HG02610 (cell line): ENCODE results near the gene TCL1A.
A peak's percentile ranks its signal among the peaks of the same experiment; 100 is the strongest.
"Not testable (repeated sequence)": the region's sequence is repeated elsewhere in the genome, so short reads cannot be mapped to it uniquely, and the experiment has no call there.

Experiments
- ATAC-seq: cut with Tn5 transposase; IDR thresholded peaks from one replicate; pipeline ENCODE4 v1.9.1; 2021; ENCODE audit warnings: mild to moderate bottlenecking, moderate library complexity; ENCODE audit not compliant: unreplicated experiment

Gene TCL1A

GRCh38 chr14:95679148-95679815 lies 34.6 kb downstream of the TCL1A start:
- no peak for ATAC-seq

GRCh38 chr14:95677179-95677835 lies 36.6 kb downstream of the TCL1A start:
- no peak for ATAC-seq

DNA sequence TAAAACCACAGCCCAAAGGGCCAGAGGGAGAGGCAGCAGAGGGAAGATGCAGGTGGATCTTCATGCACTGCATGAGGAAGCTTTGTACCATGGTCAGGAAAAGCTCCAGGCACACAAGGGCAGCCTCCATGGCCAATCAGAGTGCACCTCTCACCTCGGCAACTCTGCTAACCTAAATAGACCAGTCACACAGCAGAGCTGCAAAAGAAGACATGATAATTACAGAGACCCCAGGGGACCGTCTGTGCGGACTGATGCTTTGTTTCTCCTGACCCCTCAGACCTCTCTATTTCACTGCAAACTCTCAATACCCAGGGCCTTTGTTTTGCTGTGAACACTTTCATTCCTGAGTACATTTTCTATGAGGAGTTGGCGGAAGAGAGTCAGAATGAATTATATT lies 38.4 kb downstream of the TCL1A start:
- ATAC-seq = no peak

- ATAC-seq = no peak
Measured at GRCh38 chr14:95674613-95675012, 39.3 kb downstream of the TCL1A start.

DNA sequence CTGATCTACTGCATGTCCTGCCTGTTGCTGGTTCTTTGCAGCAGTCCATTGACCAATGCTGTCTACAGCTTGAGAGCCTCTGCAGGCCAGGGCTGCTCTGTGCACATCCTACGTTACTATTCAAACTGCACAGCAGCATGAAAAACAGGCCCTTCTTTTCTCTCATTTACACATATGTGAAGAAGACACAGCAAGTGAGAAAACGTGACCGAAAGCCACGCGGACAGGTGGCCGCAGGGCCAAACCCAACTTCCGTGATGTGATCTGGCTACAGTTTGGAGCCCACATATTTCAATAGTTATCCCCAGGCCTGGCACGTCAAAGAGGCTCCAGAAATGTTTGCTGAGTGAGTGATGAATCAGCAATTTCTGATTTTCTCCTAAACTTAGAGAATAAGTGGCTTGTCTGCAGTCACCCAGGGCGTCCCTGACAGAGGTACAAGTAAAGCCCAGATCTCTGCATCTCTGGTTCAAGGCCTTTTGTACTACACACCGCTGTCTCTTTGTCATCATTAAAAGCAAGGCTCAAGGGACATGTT lies 45.6 kb downstream of the TCL1A start:
- no peak for ATAC-seq

DNA sequence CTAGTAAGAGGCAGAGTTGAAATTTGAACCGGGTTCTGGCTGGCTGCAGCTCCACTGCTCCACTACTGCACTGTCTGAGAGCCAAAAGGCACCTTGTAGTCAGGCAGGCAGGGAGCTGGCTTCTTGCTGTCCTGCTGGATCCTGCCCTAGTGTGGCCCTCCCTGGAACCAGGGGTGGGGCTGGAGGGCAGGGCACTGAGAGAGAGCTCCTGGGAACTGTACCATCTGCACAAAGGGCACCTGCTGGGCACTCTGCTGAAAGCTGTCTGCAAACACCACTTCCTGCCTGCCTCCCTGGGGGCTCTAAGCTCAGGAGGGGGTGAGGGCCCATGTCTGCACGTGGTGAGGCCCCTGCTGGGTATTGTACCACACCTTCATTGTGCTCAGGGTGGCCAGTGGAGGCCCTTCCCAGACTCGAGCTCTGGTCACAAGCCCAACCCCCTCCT lies 46.7 kb downstream of the TCL1A start:
- no peak for ATAC-seq

GRCh38 chr14:95666450-95666849 lies 47.5 kb downstream of the TCL1A start:
- ATAC-seq = no peak

DNA sequence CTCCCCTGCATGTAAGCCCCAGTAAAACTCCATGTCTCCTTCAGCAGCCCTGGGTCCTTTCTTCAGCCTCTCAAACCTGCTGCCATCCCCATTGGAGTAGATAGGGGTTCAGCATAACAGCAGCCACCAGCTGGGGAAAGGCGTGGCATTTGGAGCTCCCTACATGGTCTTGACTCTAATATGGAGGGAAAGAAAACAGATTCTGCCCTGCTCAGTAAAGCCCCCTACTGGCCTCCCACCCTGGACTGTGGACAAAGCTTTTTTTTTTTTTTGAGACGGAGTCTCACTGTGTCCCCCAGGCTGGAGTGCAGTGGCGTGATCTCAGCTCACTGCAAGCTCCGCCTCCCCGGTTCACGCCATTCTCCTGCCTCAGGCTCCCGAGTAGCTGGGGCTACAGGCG lies 48.4 kb downstream of the TCL1A start:
- not testable (repeated sequence) for ATAC-seq

- no peak for ATAC-seq
Measured at GRCh38 chr14:95664546-95664945, 49.4 kb downstream of the TCL1A start.

DNA sequence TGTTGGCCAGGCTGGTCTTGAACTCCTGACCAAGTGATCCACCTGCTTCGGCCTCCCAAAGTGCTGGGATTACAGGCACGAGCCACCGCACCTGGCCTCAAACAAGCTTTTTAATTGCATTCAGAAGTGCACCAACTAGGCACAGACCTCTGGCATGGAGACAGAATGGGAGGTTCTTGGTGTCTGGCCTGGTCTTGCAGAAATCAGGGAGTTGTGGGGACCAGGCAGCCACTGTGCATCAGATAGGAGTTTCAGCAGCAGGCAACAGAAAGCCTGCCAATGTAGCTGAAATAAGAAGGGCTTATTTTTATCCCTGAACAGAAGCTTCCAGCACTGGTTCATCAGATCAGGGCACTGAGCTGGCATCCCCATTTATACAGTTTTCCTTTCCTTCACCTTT lies 49.9 kb downstream of the TCL1A start:
- no peak for ATAC-seq

DNA sequence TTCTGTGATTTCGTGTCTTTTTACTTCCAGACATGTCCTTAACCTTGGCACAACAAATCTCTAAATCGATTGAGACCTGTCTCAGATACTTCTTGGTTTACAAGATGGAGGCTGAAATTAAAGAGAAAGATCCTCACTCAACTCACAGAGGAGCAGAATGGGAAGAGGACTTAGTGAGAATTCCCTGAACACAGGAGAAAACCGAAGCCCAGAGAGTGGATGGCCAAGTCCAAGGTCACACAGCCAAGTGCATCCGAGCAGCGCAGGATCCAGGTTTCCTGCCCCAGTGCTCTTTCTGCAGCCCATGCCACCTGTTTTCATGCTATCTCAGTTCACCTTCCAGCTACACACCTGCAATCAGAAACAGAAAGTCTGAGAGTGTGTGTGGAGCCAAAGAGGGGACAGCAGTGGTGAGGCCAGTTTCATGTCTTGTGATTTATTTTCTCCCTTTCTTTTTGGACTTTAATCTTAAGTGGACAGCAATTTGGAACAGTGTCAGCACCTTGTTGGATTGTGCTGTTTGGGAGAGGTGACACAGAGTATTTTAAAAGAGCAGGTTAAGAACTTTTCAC lies 50.6 kb downstream of the TCL1A start:
- ATAC-seq = no peak

- peak; percentile 40 for ATAC-seq
Measured at GRCh38 chr14:95662376-95663186, 51.3 kb downstream of the TCL1A start.

GRCh38 chr14:95660651-95661515 lies 53.0 kb downstream of the TCL1A start:
- ATAC-seq = no peak

DNA sequence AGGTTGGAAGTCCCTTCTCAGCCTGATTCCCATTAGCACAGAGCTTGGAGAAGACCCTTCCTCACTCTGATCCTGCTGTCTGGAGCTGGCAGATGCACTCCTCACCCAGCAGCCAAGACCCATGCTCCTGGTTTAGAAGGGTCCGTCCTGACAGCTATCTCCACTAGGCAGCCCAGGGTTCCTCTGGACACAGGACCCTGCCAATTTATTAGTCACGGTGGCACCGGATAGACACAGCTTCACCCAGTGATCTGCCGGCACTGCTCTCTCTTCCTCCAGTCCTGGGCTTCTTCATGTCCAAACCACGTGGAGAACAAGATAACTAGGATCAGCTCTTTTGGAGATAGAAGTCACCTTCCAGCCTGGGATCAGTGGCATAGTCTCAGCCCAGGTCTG lies 53.9 kb downstream of the TCL1A start:
- no peak for ATAC-seq
